CD4-positive, alpha-beta T cell treated with Interferon alpha-2 for 1 hour (primary cell): ENCODE measurements around the gene C11orf71.

ENCODE experiments used
- DNase-seq, 2 donors: peaks; one replicate each; pipeline ENCODE4 v3.0.0-alpha.2; 2020 to 2022

C11orf71 gene

GRCh38 chr11:114353443-114353842 is 46.9 kb downstream of the C11orf71 start:
- DNase-seq: no peak

- DNase-seq: no peak
These were observed 50.3 kb downstream of the C11orf71 start for GRCh38 chr11:114350022-114350421.
